Panc1 (cell line): Measurements from ENCODE around the gene OR5H15. TPM values are rescaled to one million over a fixed set of nuclear protein-coding genes. Genes with fewer than 3 reads are reported as not detected.

ENCODE experiments used
- ATAC-seq: fragments of 200-7000 bp; cut with Tn5 transposase; 2 replicates; pipeline ENCODE4 v1.9.1; 2020; ENCODE audit warnings: mild to moderate bottlenecking, moderate library complexity
- BruUV-seq: library from RNA; stranded (reverse); fragments of 400-500 nt; replicated peaks from 2 replicates; lab custom pipeline; 2021; lab: Mats Ljungman, UMichigan
- CTCF ChIA-PET: fragments of 300-600 bp; sonication (Branson Sonifier 250); formaldehyde crosslinking; loops from one replicate; lab custom pipeline; 2022; ENCODE audit warnings: antibody characterized with exemption; lab: Charles Lee
- POLR2A ChIA-PET: fragments of 300-600 bp; sonication (Branson Sonifier 250); formaldehyde crosslinking; loops from one replicate; lab custom pipeline; 2022; ENCODE audit warnings: antibody characterized with exemption; lab: Charles Lee
- DNase-seq: peaks from one replicate; pipeline ENCODE4 v3.0.0-alpha.2; 2010; ENCODE audit warnings: low read depth, low spot score
- H3K27ac ChIP-seq: 2 replicates; pipeline ENCODE4 v1.5.1; 2011; ENCODE audit warnings: mild to moderate bottlenecking, low read length, inconsistent platforms
- H3K27me3 ChIP-seq: fragments of 200-500 bp; sonication (Bioruptor generic); 2 replicates; pipeline ENCODE4 v1.6.0; 2014; ENCODE audit warnings: low read length, inconsistent platforms; ENCODE audit not compliant: control insufficient read depth, insufficient read depth
- H3K36me3 ChIP-seq: fragments of 200-500 bp; sonication (Bioruptor generic); 2 replicates; pipeline ENCODE4 v1.5.1; 2014; ENCODE audit warnings: inconsistent platforms, mild to moderate bottlenecking, low read length, moderate library complexity; ENCODE audit not compliant: control insufficient read depth, insufficient read depth
- H3K4me1 ChIP-seq: 2 replicates; pipeline ENCODE4 v1.5.1; 2011; ENCODE audit warnings: inconsistent platforms, mild to moderate bottlenecking, low read length, moderate library complexity; ENCODE audit not compliant: control insufficient read depth, insufficient read depth
- H3K4me3 ChIP-seq, 2 experiments: 2 replicates each; pipeline ENCODE4 v1.5.1; 2011 to 2012; ENCODE audit warnings: low read depth in 2 of 2, low read length in 2 of 2, mild to moderate bottlenecking in 2 of 2, inconsistent platforms in 1 of 2, moderate library complexity in 1 of 2
- H3K9me3 ChIP-seq: fragments of 200-500 bp; sonication (Bioruptor generic); 2 replicates; pipeline ENCODE4 v1.5.1; 2014; ENCODE audit warnings: low read depth, mild to moderate bottlenecking, inconsistent platforms, low read length, moderate library complexity; ENCODE audit not compliant: control insufficient read depth, insufficient read depth
- CTCF ChIP-seq: fragments of 450-650 bp; IDR thresholded peaks from 2 replicates; pipeline ENCODE4 v1.5.1; 2017; ENCODE audit warnings: mild to moderate bottlenecking
- POLR2AphosphoS5 ChIP-seq: IDR thresholded peaks from 2 replicates; pipeline ENCODE4 v1.6.1; 2012; ENCODE audit warnings: mild to moderate bottlenecking, low read depth, low read length, moderate library complexity
- REST ChIP-seq, 2 experiments: IDR thresholded peaks; 2 replicates each; pipeline ENCODE4 v1.6.1; 2011 to 2012; ENCODE audit warnings: low read depth in 2 of 2, control low read depth in 1 of 2, low read length in 1 of 2, mild to moderate bottlenecking in 1 of 2, moderate library complexity in 1 of 2; ENCODE audit not compliant: insufficient read depth in 1 of 2
- SIN3A ChIP-seq: IDR thresholded peaks from 2 replicates; pipeline ENCODE4 v1.6.1; 2012; ENCODE audit warnings: low read depth, mild to moderate bottlenecking, low read length, moderate library complexity, borderline replicate concordance; ENCODE audit not compliant: insufficient read depth
- TCF7L2 ChIP-seq: IDR thresholded peaks from 2 replicates; pipeline ENCODE4 v1.6.1; 2011; ENCODE audit warnings: mild to moderate bottlenecking, low read depth, low read length, inconsistent platforms
- in situ Hi-C: cut with HindIII; loops from 2 replicates; pipeline ENCODE4 v1.10.0; 2016; ENCODE audit warnings: low sequenced_read_pairs, low pct_unique_long_range_greater_than_20kb
- intact Hi-C: fragments of 100-400 bp; cut with micrococcal nuclease; formaldehyde crosslinking; loops from one replicate; pipeline ENCODE4 v1.10.0; 2022; ENCODE audit not compliant: unreplicated experiment
- total RNA-seq: library from RNA; stranded (reverse); gene quantifications from one replicate; pipeline ENCODE4 v1.2.1, GENCODE V29; 2021; ENCODE audit not compliant: unreplicated experiment

The OR5H15 gene
- total RNA-seq, 1 experiment from 2014 or later = not detected

DNA sequence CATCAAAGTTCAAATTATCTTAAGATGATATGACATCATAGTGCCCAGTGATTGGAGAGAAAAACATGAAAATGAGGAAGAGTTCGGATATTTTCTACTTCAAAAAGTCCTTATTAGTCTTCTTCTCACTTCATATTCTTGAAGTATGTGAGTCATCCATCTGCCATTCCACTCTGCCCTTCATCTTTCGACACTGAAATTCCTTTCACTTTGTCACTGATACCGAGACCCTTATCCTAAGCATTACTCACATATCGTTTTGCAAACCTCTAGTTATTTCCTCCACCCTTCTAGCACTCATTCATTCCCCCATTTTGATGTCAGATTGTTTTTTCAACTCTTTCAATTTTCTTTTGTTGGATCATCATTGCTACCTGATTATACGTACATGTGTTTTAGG is 15.3 kb upstream of the OR5H15 start:
- Histone ChIP-seq H3K27ac (no peak overlapping the region), H3K9me3 (no peaks in the 10 kb centered on the region), H3K27me3 (no peaks in the 10 kb centered on the region), H3K4me3 (no peak overlapping the region), H3K36me3 (no peaks in the 10 kb centered on the region), H3K4me1 (no peaks in the 10 kb centered on the region)
- no peak for ATAC-seq
- no TSS peak for BruUV-seq
- DNase-seq = no peak
- POLR2A ChIA-PET = no interaction called here
- intact Hi-C loops (no loop called here), in situ Hi-C loops (no loop called here)
- CTCF ChIA-PET = no interaction called here
- TF ChIP-seq POLR2AphosphoS5 (no peak), REST (IDR thresholded peaks at IDR 0.05; ENCODE audit: insufficient read depth in 1 of 2, low read depth in 2 of 2, low read length in 1 of 2) (no peak), CTCF (no peak), TCF7L2 (no peak), SIN3A (no peak)

DNA sequence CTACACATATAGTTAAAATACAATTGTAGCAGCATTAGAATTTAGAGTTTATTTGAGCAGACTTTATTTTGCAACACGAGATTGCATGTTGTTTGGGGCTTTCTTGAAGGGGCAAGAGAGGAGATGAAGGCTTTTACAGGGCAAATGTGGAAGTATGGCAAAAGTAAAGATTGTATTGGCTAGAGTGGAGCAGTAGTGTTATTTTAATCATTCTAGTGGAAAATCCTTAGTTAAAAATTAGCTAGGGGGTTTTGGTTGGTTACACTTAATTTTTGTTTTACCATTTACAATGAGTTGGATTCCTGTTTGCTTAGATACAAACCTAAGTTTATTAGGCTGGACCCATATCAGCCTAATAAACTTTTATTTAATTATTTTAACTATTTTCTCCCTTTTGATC is 4.6 kb downstream of the OR5H15 start:
- H3K9me3 ChIP-seq = 0 out of 2 replicates have a peak, but pooled peaks cover 2% of the 10 kb centered on the region
- no peak overlapping the region for H3K4me3 ChIP-seq
- intact Hi-C loops = no loop called here
- H3K4me1 ChIP-seq = no peaks in the 10 kb centered on the region
- no peak for ATAC-seq
- no peaks in the 10 kb centered on the region for H3K36me3 ChIP-seq
- POLR2A ChIA-PET = no interaction called here
- TF ChIP-seq CTCF (no peak), TCF7L2 (no peak), POLR2AphosphoS5 (no peak), REST (IDR thresholded peaks at IDR 0.05; ENCODE audit: insufficient read depth in 1 of 2, low read depth in 2 of 2, low read length in 1 of 2) (no peak), SIN3A (no peak)
- in situ Hi-C loops = no loop called here
- CTCF ChIA-PET = no interaction called here
- no peak for DNase-seq
- no peaks in the 10 kb centered on the region for H3K27me3 ChIP-seq
- BruUV-seq = no TSS peak
- no peak overlapping the region for H3K27ac ChIP-seq
